Stomach (tissue), 4 donors: Measurements from ENCODE around the gene LRRFIP1.

Source experiments
- POLR2A ChIP-seq, 4 donors: fragments of 450-650 bp; IDR thresholded peaks; one replicate each; pipeline ENCODE4 v1.6.1; 2016; ENCODE audit warnings: antibody characterized with exemption in 4 of 4, control low read depth in 2 of 4, mild to moderate bottlenecking in 1 of 4, moderate library complexity in 1 of 4
- TF ChIP-seq, protein P1 (sequence below), 7 experiments: fragments of 450-650 bp in 4 of 7; fragments of 200-600 bp in 3 of 7; sonication (generic) in 3 of 7; IDR thresholded peaks; one replicate each; pipeline ENCODE4 v1.5.1; 2016 to 2019; ENCODE audit warnings: antibody characterized with exemption in 7 of 7, control low read depth in 2 of 7, mild to moderate bottlenecking in 1 of 7

- TF ChIP-seq POLR2A (IDR thresholded peaks at IDR 0.05): no peak
- TF ChIP-seq, protein P1, sequence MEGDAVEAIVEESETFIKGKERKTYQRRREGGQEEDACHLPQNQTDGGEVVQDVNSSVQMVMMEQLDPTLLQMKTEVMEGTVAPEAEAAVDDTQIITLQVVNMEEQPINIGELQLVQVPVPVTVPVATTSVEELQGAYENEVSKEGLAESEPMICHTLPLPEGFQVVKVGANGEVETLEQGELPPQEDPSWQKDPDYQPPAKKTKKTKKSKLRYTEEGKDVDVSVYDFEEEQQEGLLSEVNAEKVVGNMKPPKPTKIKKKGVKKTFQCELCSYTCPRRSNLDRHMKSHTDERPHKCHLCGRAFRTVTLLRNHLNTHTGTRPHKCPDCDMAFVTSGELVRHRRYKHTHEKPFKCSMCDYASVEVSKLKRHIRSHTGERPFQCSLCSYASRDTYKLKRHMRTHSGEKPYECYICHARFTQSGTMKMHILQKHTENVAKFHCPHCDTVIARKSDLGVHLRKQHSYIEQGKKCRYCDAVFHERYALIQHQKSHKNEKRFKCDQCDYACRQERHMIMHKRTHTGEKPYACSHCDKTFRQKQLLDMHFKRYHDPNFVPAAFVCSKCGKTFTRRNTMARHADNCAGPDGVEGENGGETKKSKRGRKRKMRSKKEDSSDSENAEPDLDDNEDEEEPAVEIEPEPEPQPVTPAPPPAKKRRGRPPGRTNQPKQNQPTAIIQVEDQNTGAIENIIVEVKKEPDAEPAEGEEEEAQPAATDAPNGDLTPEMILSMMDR (IDR thresholded peaks at IDR 0.05): no peak
These were observed 139.0 kb downstream of the LRRFIP1 start for GRCh38 chr2:237766340-237766739.
